Lower lobe of right lung (tissue), 2 donors: ENCODE measurements around the gene PJA1. TPM values are rescaled to one million over a fixed set of nuclear protein-coding genes. Genes with fewer than 3 reads are reported as not detected.

Experiments
- ATAC-seq, 2 donors: fragments of 200-7000 bp; cut with Tn5 transposase; one replicate each; pipeline ENCODE4 v1.9.1; 2020 to 2022; ENCODE audit warnings: mild to moderate bottlenecking in 2 of 2, moderate library complexity in 2 of 2
- DNase-seq: peaks from one replicate; pipeline ENCODE4 v3.0.0-alpha.2; 2020
- H3K27ac ChIP-seq: fragments of 200-600 bp; one replicate; pipeline ENCODE4 v1.8.0; 2022
- H3K27me3 ChIP-seq: fragments of 200-600 bp; one replicate; pipeline ENCODE4 v1.8.0; 2022; ENCODE audit warnings: low read depth
- H3K36me3 ChIP-seq: fragments of 200-600 bp; one replicate; pipeline ENCODE4 v1.8.0; 2022; ENCODE audit warnings: mild to moderate bottlenecking
- H3K4me1 ChIP-seq: fragments of 200-600 bp; one replicate; pipeline ENCODE4 v1.8.0; 2022
- H3K4me3 ChIP-seq: fragments of 200-600 bp; one replicate; pipeline ENCODE4 v1.8.0; 2022; ENCODE audit warnings: mild to moderate bottlenecking
- H3K9me3 ChIP-seq: fragments of 200-600 bp; one replicate; pipeline ENCODE4 v1.8.0; 2022
- CTCF ChIP-seq: fragments of 200-600 bp; IDR thresholded peaks from one replicate; pipeline ENCODE4 v1.8.0; 2022; ENCODE audit warnings: antibody characterized with exemption, mild to moderate bottlenecking
- intact Hi-C: fragments of 100-400 bp; cut with DNase I; formaldehyde crosslinking; loops from one replicate; pipeline ENCODE4 v1.11.0; 2022
- total RNA-seq: library from RNA; stranded (reverse); fragmentation: NEBNext Ultra II Directional; extraction: Animal tissue kit (Norgen Biotek cat#: 25700); gene quantifications from one replicate; pipeline ENCODE4 v1.2.1, GENCODE V29; 2021
- donor health status: DM: no; HTN: yes; CAD: no; lungs with severe emphysema.

The PJA1 gene
- total RNA-seq, 1 donor from 2014 or later, result 21.9 TPM

- DNase-seq, result no peak
- no peaks in the 10 kb centered on the region for H3K9me3 ChIP-seq
- H3K27ac ChIP-seq, result peak overlapping the region; percentile 72
- no peak for TF ChIP-seq CTCF
- H3K27me3 ChIP-seq, result no peaks in the 10 kb centered on the region
- peak overlapping the region; percentile 28 for H3K4me3 ChIP-seq
- H3K4me1 ChIP-seq, result no peaks in the 10 kb centered on the region
- intact Hi-C loops, result no loop called here
- ATAC-seq, result peak in 1 of 2 donors; percentile 27
- H3K36me3 ChIP-seq, result no peaks in the 10 kb centered on the region
Observed at GRCh38 chrX:69137371-69138117, 27.7 kb downstream of the PJA1 start.

GRCh38 chrX:69136546-69137331 is 28.5 kb downstream of the PJA1 start:
- DNase-seq (no peak), ATAC-seq (peak; percentile 35 to 54)
- TF ChIP-seq CTCF, result no peak
- peak overlapping the region; percentile 72 for H3K27ac ChIP-seq
- no peaks in the 10 kb centered on the region for H3K9me3 ChIP-seq
- intact Hi-C loops, result no loop called here
- no peaks in the 10 kb centered on the region for H3K27me3 ChIP-seq
- H3K4me1 ChIP-seq, result no peaks in the 10 kb centered on the region
- H3K4me3 ChIP-seq, result peak overlapping the region; percentile 28
- H3K36me3 ChIP-seq, result no peaks in the 10 kb centered on the region

GRCh38 chrX:69133921-69134542 is 31.2 kb downstream of the PJA1 start:
- DNase-seq (no peak), ATAC-seq (peak; percentile 47 to 51)
- no peak overlapping the region for H3K27ac ChIP-seq
- H3K36me3 ChIP-seq, result no peaks in the 10 kb centered on the region
- H3K27me3 ChIP-seq, result no peaks in the 10 kb centered on the region
- TF ChIP-seq CTCF, result peak; percentile 40
- intact Hi-C loops, result no loop called here
- H3K4me1 ChIP-seq, result no peaks in the 10 kb centered on the region
- H3K4me3 ChIP-seq, result no peak overlapping the region
- no peaks in the 10 kb centered on the region for H3K9me3 ChIP-seq

- H3K36me3 ChIP-seq, result no peaks in the 10 kb centered on the region
- no peaks in the 10 kb centered on the region for H3K4me1 ChIP-seq
- H3K9me3 ChIP-seq, result no peaks in the 10 kb centered on the region
- no peak overlapping the region for H3K4me3 ChIP-seq
- DNase-seq (no peak), ATAC-seq (no peak)
- TF ChIP-seq CTCF, result no peak
- intact Hi-C loops, result no loop called here
- no peak overlapping the region for H3K27ac ChIP-seq
- H3K27me3 ChIP-seq, result no peaks in the 10 kb centered on the region
Observed at GRCh38 chrX:69131886-69132285, 33.4 kb downstream of the PJA1 start.

- H3K4me3 ChIP-seq, result no peak overlapping the region
- H3K27ac ChIP-seq, result no peak overlapping the region
- no peak for TF ChIP-seq CTCF
- H3K9me3 ChIP-seq, result no peaks in the 10 kb centered on the region
- no peaks in the 10 kb centered on the region for H3K36me3 ChIP-seq
- DNase-seq (no peak), ATAC-seq (no peak)
- intact Hi-C loops, result no loop called here
- no peaks in the 10 kb centered on the region for H3K27me3 ChIP-seq
- no peaks in the 10 kb centered on the region for H3K4me1 ChIP-seq
Observed at GRCh38 chrX:69130439-69130838, 34.8 kb downstream of the PJA1 start.
